Progenitor cell of endocrine pancreas (in vitro differentiated cells): Measurements from ENCODE around the gene TRAPPC2L. TPM values are rescaled to one million over a fixed set of nuclear protein-coding genes. Genes with fewer than 3 reads are reported as not detected.

Experiments
- DNase-seq: peaks from one replicate; pipeline ENCODE4 v3.0.0; 2021; ENCODE audit warnings: low spot score; ENCODE audit not compliant: unreplicated experiment
- H3K27ac Mint-ChIP-seq: 2 replicates; pipeline ENCODE4 v1.8.0; 2021; ENCODE audit warnings: mild to moderate bottlenecking, moderate library complexity, mixed read lengths
- H3K27me3 Mint-ChIP-seq: 2 replicates; pipeline ENCODE4 v1.8.0; 2021; ENCODE audit warnings: mixed read lengths
- H3K36me3 Mint-ChIP-seq: 2 replicates; pipeline ENCODE4 v1.8.0; 2022; ENCODE audit warnings: mixed read lengths; ENCODE audit not compliant: insufficient read depth
- H3K4me1 Mint-ChIP-seq: 2 replicates; pipeline ENCODE4 v1.8.0; 2021; ENCODE audit warnings: low read depth, mixed read lengths
- H3K4me3 Mint-ChIP-seq: 2 replicates; pipeline ENCODE4 v1.8.0; 2021; ENCODE audit warnings: low read depth, mild to moderate bottlenecking, moderate library complexity, mixed read lengths
- H3K9me3 Mint-ChIP-seq: 2 replicates; pipeline ENCODE4 v1.8.0; 2021; ENCODE audit warnings: low read depth, mixed read lengths
- total RNA-seq: library from RNA; stranded (reverse); gene quantifications from 2 replicates; pipeline ENCODE4 v1.2.1, GENCODE V29; 2021
- TF ChIP-seq, protein P1 (sequence below): fragments of 200-600 bp; sonication (generic); IDR thresholded peaks from one replicate; pipeline ENCODE4 v1.5.0; 2021; ENCODE audit warnings: antibody characterized with exemption, mild to moderate bottlenecking; ENCODE audit not compliant: unreplicated experiment

The TRAPPC2L gene
- total RNA-seq, 1 donor from 2014 or later, result 74.9 TPM

GRCh38 chr16:88911136-88911945, 54.4 kb downstream of the TRAPPC2L start:
- H3K4me1 Mint-ChIP-seq, result no peaks in the 10 kb centered on the region
- no peaks in the 10 kb centered on the region for H3K36me3 Mint-ChIP-seq
- peaks cover 3% of the 10 kb centered on the region for H3K27me3 Mint-ChIP-seq
- DNase-seq, result no peak
- TF ChIP-seq, protein P1, sequence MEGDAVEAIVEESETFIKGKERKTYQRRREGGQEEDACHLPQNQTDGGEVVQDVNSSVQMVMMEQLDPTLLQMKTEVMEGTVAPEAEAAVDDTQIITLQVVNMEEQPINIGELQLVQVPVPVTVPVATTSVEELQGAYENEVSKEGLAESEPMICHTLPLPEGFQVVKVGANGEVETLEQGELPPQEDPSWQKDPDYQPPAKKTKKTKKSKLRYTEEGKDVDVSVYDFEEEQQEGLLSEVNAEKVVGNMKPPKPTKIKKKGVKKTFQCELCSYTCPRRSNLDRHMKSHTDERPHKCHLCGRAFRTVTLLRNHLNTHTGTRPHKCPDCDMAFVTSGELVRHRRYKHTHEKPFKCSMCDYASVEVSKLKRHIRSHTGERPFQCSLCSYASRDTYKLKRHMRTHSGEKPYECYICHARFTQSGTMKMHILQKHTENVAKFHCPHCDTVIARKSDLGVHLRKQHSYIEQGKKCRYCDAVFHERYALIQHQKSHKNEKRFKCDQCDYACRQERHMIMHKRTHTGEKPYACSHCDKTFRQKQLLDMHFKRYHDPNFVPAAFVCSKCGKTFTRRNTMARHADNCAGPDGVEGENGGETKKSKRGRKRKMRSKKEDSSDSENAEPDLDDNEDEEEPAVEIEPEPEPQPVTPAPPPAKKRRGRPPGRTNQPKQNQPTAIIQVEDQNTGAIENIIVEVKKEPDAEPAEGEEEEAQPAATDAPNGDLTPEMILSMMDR, result no peak
- no peak overlapping the region for H3K27ac Mint-ChIP-seq
- H3K9me3 Mint-ChIP-seq, result no peaks in the 10 kb centered on the region
- no peak overlapping the region for H3K4me3 Mint-ChIP-seq

GRCh38 chr16:88911946-88912310, 55.0 kb downstream of the TRAPPC2L start:
- no peaks in the 10 kb centered on the region for H3K36me3 Mint-ChIP-seq
- TF ChIP-seq, protein P1, result no peak
- H3K9me3 Mint-ChIP-seq, result no peaks in the 10 kb centered on the region
- no peak overlapping the region for H3K4me3 Mint-ChIP-seq
- peaks cover 7% of the 10 kb centered on the region for H3K27me3 Mint-ChIP-seq
- no peak overlapping the region for H3K27ac Mint-ChIP-seq
- H3K4me1 Mint-ChIP-seq, result peaks cover 2% of the 10 kb centered on the region
- DNase-seq, result no peak

Other genes starting within 250 kb of the TRAPPC2L start
- 0.29 TPM in 2 replicates for gene IL17C, start 218.6 kb upstream of the TRAPPC2L start, total RNA-seq
- 111 and 112 TPM in 2 replicates for gene CYBA, start 206.1 kb upstream of the TRAPPC2L start, total RNA-seq
- 78.1 and 78.5 TPM in 2 replicates for gene MVD, start 194.0 kb upstream of the TRAPPC2L start, total RNA-seq
- 1.2 and 1.9 TPM in 2 replicates for gene SNAI3, start 170.6 kb upstream of the TRAPPC2L start, total RNA-seq
- 19.4 and 21.5 TPM in 2 replicates for gene RNF166, start 150.7 kb upstream of the TRAPPC2L start, total RNA-seq
- 17.2 and 18.2 TPM in 2 replicates for gene CTU2, start 150.6 kb upstream of the TRAPPC2L start, total RNA-seq
- gene PIEZO1, start 71.9 kb upstream of the TRAPPC2L start, total RNA-seq, result 37.7 and 44.7 TPM in 2 replicates
- gene CDT1, start 53.3 kb upstream of the TRAPPC2L start, total RNA-seq, result 22.8 and 25.3 TPM in 2 replicates
- gene APRT, start 45.2 kb upstream of the TRAPPC2L start, total RNA-seq, result 100 and 115 TPM in 2 replicates
- gene GALNS, start 180 bp upstream of the TRAPPC2L start, total RNA-seq, result 32.7 and 34.6 TPM in 2 replicates
- 0.46 TPM in 1 of 2 replicates, not detected in the other for gene PABPN1L, start 9.5 kb downstream of the TRAPPC2L start, total RNA-seq
- gene CBFA2T3, start 120.1 kb downstream of the TRAPPC2L start, total RNA-seq, result 12.5 and 12.9 TPM in 2 replicates
- 25.2 and 31.3 TPM in 2 replicates for gene ACSF3, start 236.7 kb downstream of the TRAPPC2L start, total RNA-seq